GM19463 (cell line): ENCODE data around the gene CCDC171.
"Not testable (repeated sequence)": the region's sequence is repeated elsewhere in the genome, so short reads cannot be mapped to it uniquely, and the experiment has no call there.

Experiments
- ATAC-seq: cut with Tn5 transposase; IDR thresholded peaks from one replicate; pipeline ENCODE4 v1.9.1; 2021; ENCODE audit warnings: mild to moderate bottlenecking, moderate library complexity; ENCODE audit not compliant: unreplicated experiment

CCDC171 gene

DNA sequence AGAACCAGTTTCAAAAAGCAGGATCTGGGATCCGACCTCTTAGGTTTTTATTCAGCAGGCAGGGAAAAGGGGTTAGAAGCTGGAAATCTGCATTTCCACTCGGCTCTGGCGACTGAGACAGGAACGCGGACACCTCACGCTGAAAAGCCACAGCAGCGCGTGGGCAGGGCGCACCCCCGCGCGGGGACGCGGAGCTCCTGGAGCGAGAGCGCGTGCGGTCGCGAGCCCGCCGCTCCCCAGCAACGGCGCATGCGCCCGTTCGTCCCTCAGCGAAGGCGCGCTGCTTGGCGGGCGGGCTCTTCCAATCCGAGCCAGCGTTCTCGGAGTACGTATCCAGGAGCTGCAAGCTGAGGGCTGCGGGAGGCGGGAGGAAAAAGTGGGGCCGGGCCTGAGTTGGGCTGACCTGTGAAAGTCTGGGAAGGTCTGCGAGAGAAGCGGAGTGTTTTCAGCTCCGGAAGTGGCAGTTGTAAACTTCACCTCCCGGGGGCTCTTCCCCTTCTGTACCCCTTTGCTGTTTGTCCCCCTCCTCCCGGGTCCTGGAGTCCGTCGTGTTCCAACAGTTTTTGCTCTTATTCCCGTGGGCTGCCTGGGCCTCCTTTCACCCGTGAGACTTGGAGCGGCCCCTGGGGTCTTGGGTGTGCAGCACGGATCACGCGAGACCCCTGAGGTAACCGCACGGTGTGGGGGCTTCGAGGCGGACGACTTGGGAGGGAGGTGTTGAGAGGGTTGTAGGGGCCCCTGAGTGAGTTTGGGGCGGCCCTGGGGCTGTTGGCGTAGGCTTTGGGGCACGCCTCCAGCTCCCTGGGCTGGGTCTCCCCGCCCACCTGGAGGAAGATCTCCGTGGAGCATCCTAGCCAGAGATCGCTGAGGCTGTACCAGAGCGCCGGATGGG is at the start of gene CCDC171:
TSS of gene CCDC171 (plus strand) at position 408 of the 892 bp plus-strand sequence. CDS start 11,046 bp downstream, outside the sequence.
- peak; percentile 73 for ATAC-seq

DNA sequence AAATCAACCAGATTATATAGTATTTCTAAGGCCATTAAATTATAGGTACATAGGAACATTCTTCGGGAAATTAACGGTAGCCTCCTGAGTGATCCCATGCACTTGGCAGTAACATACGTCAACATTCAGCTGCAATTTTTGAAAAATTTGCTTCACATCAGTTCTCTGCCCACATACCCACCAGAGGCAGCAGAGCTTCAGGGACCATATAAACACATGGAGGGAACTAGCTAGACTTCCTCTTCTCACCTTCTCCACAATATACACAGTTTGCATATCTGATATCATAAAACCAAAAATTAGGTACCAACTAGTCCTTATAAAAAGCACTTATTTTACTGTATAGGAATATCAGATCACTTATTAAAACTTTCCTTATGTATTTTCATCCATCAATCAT is 46.9 kb upstream of the CCDC171 start:
- no peak for ATAC-seq

DNA sequence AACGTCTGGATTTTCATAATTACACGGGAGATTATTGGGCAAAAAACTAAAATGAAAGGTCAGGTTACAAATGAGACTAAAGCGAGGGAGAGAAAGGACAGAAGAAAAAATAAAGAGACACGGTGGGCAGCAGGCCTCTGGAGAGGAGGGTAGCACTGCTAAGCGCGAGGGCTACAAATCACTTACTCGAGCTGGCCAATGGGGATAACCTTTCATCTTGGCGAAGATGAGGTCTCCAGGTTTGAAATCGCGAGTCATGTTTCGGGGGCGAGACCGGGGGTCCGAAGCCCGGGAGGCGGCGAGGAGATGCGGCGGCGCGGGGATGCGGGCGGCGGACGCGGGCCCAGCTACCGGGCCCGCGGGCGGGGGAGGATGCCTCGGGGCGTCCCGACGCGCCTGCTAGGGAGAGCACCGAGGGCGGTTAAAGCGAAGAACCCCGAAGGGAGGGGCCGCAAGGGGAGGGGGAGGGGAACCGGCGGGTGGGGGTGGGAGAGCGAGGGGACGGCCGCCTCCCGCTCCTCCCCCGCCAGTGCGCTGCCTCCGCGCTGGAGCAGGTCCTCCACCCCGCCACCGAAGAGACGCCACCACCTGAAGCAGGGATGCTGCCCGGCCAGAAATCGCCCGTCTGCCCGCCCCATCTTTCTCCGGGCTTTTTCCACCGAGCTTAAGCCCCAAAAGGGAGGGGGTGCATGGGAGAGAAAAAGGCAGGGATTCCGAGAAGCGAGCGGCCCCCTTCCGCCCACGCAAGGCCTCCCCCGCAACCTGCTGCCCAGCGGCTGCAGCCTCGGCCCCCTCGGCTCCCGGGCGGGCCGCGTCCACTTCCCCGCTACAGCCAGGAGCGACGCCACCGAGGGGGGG is 42.7 kb upstream of the CCDC171 start:
- peak; percentile 38 for ATAC-seq

DNA sequence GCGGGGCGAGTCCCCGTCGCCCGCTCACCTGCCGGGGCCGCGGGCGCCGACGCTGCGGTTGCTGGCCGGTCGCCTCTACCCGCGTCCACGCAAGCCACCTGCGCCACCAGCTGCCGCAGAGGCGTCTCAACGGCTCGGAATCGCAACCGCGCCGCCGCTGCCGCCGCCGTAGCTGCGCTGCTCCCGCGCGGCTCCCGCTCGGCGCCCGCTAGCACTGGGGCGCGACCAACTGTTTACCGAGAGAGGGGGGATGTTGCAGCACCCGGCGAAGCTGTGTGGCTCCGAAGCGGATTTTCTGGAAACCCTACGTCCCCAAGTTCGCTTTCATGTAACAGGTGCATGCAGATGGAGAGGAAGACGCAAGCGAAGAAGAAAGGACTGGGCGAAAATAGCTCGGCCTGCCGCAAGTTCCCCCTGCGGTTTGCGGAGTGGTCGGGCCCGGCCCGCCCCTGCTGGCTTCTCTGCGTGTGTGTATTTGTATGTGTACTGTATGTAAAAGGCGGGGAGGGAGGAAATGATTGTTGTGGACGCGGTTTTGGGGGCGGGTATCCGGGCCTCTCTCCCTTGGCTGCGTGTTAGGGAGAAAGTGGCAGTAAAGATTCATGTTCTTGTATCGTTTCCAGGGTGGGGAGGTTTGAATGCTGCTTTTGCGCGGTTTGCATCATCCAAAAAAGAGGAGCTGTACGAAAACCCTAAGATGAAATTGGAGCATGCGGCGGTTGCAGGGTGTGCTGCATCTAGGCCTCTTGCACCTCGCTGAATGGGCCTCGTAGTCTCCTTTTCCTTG is 41.9 kb upstream of the CCDC171 start, which contains the start of gene PSIP1:
TSS of gene PSIP1 (minus strand) at position 182 of the 787 bp plus-strand sequence. CDS start 782 bp downstream, outside the sequence.
- peak; percentile 68 for ATAC-seq

DNA sequence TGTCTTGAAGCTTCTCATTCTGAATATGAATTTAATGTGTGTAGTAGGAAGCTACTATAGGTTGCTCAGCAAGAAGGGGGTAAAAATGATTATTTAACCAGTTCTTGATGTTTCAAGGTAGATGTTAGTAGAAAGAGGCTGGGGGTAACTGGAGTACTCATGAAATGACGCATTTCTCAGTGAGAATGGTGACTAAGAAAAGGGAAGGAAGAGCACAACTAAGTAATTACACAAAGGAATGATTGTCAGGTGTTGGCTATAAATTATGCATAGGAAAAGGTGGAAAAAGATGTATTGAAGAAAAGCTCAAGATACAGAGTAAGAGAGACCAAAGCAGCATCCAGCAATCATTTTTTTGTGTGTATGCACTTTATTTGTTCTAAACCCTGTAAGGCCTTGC is 40.6 kb upstream of the CCDC171 start:
- ATAC-seq = no peak

DNA sequence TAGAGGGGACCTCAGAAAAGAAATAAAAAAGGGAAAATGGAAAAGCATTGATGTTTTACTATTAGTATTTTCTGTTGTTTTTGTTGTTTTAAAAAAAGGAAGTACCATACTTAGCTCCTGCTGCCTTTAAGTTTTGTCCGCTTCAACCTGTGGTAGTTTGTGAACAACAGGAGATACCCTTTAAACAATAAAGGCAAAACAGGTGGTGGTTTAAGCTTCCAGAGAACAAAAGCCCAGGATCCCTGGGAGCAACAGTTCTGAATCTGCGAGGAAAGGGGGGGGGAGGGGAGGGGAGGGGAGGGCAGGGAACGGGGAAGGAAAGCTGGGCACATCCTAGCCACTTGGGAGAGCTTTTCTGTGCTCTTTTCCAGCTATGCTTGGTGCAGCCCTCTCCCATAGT is 40.0 kb upstream of the CCDC171 start:
- ATAC-seq = no peak

DNA sequence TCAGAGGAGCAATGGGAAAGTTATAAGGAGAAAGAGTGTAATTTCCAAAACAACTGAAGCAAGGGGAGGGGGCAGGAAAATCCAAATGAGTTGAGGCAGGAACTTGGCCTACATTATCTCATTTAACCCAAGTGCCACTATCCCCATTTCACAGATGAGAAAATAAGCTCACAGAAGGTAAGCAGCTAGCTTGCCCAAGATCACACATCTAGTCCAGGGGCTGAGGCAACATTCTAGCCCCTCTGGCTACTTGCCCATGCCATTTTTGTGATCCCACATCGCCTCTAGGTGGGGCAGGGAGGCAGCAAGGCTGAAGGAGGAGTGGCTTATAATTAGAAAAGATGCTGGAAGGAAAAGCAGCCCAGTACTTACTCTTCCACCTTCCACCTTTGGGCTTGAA is 39.5 kb upstream of the CCDC171 start:
- ATAC-seq = no peak

DNA sequence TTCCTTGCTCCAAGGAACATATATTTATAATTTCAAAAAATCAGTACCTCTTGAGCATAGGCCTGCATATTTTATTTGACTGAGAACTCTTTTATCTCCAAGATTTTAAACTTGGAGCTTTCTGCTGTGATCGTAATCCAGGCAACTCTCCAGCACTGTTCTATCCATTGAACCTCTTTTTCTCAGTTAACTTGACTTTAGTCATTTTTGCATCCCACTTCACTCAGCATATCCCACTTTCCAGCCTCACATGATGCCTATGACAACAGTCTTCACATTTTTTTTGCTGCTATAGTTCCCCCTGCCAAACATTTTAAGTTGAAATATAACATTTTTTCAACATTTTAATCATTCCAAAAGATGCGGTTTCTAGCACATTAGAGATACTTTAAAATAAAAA is 33.0 kb upstream of the CCDC171 start:
- no peak for ATAC-seq

DNA sequence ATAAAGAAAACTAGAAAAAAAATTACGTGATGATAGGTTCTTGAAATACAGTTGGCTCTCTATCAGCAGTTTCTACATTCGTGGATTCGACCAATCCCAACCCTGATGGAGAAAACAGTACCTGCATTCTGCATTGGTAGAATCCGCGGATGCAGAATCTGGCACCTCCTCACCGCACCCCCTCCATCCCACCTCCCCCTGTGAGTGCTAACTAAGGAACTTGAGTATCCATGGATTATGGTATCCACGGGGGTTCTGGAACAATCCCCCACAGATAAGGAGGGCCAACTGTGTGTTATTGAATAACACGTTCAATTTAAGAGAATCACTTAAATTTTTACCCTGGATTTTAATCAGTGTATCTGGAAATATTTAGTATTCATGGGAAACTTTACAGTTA is 31.6 kb upstream of the CCDC171 start:
- ATAC-seq = no peak

DNA sequence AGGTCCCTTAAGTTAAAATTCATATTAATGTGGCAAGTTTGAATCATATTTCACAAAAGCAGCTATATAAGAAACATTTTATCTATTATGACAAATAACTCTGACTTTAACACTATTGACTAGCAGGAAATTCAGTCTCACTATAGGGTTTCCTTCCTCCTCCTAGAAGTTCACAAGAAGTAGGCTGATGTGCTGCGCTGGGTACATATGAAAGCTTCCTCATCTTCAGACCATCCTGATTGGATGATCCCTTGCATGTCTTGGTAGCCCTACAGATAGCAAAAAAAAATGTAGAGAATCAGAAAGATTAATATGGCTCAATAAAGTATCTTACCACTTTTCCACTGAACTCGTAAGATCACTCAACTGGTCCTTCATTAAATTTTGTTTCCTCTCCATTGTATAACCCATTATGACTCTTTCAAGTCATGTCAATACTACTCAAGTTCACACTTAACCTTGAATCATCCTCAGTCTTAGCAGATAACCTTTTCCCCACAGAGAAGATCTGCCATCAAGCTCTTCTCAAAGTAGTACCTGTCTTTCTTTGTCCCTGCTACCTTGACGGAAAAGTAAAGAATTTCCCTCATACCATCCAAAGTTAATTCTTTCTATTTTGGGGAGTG is 30.6 kb upstream of the CCDC171 start:
- ATAC-seq = no peak

DNA sequence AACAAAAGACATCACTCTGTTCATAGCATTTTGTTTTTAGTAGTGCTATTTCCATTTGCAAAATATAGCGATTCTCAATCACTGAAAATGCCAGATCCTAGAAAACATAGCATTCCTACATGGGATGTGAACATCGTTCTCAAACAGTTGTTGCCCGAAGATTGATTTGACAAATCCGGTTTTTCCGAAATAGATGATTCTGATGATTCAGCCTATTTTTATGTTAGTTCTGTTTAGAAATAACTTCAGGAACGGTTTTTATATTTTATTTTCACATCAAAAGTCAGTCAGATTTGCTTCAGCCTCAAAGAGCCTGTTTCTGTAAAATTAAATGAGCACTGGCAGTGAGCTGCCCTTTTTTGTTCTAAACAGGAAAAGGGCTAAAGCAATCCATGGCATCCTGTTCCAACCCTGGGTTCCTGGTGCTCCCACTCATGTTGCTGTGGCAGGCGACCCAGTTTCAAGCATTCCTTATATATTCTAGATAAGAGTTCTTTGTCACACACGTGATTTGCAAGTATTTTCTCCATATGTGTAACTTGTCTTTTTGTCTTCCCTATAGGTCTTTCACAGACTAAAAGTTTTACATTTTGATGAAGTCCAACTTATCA is 27.9 kb upstream of the CCDC171 start:
- no peak for ATAC-seq

DNA sequence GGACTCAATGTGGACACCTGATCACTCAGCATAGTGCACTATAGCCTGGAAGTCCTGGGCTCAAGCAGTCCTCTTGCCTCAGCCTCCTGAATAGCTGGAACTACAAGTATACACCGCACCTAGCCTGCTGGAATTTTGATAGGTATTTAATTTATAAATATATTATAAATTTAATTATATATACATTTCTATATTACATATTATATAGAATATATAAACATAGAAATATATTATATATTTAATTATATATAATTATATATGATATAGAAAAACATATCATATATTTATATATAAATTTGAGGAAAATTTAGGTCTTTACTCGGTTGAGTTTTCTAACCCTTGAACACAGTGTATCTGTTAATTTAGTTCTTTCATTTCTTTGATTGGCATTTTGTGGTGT is 26.9 kb upstream of the CCDC171 start:
- ATAC-seq = no peak

DNA sequence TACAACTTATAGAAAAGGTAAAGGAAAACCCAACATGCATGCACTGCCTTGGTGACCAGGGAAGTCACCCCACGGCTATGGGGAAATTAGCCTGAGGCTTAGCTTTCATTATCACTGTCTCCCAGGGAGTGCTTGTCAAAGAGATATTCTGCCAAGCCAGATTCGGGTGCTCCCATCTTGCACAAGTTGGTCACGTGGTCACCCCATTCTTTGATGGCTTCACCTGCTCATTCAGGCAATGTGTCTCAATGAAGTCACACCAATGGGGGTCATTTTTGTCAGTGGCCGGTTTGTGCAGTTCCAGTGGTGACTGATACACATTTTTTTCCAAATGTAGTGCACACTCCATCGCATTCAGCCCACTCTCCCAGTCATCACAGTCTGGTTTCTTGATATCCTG is 25.8 kb upstream of the CCDC171 start:
- not testable (repeated sequence) for ATAC-seq

DNA sequence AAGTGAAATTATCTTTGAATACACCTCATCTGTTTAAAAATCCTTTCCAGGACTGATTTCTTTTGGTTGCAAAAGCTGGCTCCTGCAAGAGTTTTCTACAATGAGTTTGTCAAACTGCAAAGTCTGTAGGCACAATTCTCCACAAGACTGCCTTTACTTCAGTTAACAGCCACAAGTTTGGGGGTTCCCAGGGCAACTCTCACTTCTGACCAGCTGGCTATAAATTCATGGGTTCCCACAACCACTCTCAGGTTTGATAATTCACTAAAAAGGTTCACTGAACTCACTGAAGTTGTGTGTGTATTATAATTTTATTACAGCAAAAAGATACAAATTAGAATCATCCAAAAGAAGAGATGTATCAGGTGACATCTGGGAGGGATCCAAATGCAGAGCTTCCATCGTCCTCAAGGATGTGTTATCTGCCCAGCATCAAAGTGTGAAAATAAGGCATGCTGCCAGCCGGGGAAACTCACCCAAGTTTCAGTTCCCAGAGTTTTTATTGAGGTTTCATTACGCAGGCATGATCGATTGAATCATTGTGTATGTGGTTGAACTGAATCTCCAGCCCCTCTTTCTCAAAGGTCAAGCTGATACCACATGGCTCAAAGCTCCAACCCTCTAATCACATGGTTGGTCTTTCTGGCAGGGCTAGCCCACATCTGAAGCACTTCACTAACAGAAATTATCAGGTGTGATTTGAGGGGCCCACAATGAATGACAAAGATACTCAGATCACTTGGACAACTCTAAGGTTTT is 23.1 kb upstream of the CCDC171 start:
- peak; percentile 81 for ATAC-seq

DNA sequence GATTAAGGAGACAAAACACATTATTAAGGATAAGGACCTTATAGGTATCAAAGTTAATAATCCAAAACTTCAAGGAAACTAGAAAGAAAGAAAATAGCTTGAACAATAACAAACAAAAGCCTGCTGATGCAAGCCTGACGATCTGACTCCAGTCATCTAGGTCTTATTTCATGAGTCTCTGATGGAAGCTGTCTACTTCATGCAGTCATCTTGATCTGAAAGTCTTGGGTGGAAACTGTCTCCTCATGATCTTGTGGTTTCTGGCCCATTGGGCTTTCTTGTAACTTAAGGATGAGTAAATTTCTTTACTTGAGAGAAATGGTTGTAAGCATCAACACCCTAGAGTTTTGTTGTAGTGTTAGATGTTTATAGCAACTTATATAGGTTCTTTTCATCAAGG is 21.5 kb upstream of the CCDC171 start:
- ATAC-seq = peak; percentile 20

DNA sequence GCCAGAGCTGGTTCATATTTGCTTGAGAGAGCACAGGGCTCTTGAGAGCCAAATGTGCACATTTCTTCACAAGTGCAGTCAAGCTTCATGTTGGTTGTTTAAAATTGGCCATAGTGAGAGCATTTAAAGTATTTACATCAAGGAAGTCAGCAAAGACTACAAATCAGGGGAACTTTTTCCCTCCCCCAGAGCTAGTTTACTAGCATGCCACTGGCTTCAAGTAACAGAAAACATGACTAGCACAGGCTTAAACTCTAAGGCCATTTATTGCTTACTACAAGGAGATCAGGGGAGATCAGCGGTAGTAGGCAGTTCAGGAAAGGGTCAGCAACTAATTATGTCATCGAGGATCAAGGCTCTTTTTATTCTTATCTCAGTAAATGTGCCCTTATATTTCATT is 11.0 kb upstream of the CCDC171 start:
- ATAC-seq = no peak

DNA sequence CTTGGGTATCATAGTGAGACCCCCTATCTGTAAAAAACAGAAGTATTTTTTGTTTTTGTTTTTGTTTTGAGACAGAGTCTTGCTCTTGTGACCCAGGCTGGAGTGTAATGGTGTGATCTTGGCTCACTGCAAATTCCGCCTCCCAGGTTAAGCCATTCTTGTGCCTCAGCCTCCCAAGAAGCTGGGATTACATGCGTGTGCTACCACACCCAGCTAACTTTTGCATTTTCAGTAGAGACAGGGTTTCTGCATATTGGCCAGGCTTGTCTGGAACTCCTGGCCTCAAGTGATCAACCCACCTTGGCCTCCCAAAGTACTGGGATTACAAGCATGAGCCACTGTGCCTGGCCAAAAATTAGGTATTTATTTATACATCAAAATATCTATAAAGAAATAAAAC is 10.2 kb upstream of the CCDC171 start:
- ATAC-seq = no peak

DNA sequence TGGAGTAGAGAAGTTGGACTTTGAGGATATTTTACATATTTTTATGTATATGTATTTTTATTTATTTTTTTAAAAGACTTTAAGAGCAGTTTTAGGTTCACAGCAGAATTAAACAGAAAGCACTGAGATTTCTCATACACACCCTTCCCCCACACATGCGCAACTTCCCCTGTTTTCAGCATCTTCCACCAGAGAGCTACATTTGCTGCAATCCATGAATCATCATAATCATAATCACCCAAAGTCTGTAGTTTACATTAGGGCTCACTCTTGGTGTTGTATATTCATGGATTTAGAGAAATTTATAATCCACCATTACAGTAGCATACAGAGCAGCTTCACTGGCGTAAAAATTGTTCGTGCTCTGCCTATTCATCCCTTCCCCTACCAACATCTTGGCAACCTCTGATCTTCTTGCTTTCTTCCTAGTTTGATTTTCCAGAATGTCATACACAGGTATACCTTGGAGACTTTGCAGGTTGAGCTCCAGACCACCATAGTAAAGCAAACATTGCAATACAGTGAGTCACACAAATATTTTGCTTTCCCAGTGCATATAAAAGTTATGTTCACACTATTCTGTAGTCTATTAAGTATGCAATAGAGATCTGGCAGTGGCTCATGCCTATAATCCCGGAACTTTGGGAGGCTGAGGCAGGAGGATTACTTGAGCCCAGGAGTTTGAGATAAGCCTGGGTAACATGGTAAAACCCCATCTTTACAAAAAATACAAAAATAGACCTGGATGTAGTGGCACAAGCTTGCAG is 9.6 kb upstream of the CCDC171 start:
- ATAC-seq = no peak

DNA sequence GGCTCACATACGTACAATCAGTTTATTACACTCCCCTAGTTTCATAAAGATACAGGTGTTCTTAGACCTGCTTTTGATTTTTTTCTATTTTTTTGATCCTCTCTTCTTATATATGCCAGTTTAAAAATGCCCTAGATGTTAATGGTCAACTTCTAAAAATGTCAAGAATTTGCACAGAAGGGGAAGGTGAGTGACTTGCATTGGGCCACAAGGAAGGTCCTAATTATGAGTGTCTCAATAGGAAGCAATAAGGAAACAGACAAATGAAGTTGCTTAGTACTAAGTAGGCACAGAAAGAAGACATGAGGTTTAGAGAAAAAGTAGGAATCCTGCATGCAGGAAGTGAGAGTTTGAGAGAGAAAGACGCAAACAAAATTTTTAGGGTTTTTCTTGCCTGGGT is 3.2 kb upstream of the CCDC171 start:
- ATAC-seq = no peak
